ENCODE measurements around the gene OPN4.

GRCh38 chr10:86705139-86705538, 50.8 kb downstream of the OPN4 start:
- TF ChIP-seq CTCF (IDR thresholded peaks at IDR 0.05) (no peak), EP300 (IDR thresholded peaks at IDR 0.05) (no peak)
